IMR-90 (cell line): ENCODE data around the gene CYB5D1.

Experiments used
- CEBPB ChIP-seq: IDR thresholded peaks from 2 replicates; pipeline ENCODE4 v1.6.1; 2012; ENCODE audit warnings: low read depth, low read length, improper control_type of control experiment
- CTCF ChIP-seq: conservative IDR thresholded peaks from 2 replicates; pipeline ENCODE4 v1.5.1; 2012; ENCODE audit warnings: mild to moderate bottlenecking, low read depth, low read length, improper control_type of control experiment
- POLR2A ChIP-seq: IDR thresholded peaks from 2 replicates; pipeline ENCODE4 v1.6.1; 2012; ENCODE audit warnings: mild to moderate bottlenecking, low read depth, low read length
- SMC3 ChIP-seq: fragments of 150-350 bp; IDR thresholded peaks from 2 replicates; pipeline ENCODE4 v1.6.1; 2016; ENCODE audit warnings: low read depth, mild to moderate bottlenecking, antibody characterized with exemption, low read length, moderate library complexity

- TF ChIP-seq CTCF = no peak
- peak; percentile 91 for TF ChIP-seq POLR2A
- no peak for TF ChIP-seq CEBPB
- no peak for TF ChIP-seq SMC3
These were observed 21.8 kb upstream of the CYB5D1 start for GRCh38 chr17:7835814-7836595.
